ENCODE results near the gene PTPN21.

GRCh38 chr14:88417594-88417993, 137.2 kb downstream of the PTPN21 start:
- no peak for TF ChIP-seq NRF1 (IDR thresholded peaks at IDR 0.05; ENCODE audit: low read depth, low read length)
- TF ChIP-seq, protein P1, sequence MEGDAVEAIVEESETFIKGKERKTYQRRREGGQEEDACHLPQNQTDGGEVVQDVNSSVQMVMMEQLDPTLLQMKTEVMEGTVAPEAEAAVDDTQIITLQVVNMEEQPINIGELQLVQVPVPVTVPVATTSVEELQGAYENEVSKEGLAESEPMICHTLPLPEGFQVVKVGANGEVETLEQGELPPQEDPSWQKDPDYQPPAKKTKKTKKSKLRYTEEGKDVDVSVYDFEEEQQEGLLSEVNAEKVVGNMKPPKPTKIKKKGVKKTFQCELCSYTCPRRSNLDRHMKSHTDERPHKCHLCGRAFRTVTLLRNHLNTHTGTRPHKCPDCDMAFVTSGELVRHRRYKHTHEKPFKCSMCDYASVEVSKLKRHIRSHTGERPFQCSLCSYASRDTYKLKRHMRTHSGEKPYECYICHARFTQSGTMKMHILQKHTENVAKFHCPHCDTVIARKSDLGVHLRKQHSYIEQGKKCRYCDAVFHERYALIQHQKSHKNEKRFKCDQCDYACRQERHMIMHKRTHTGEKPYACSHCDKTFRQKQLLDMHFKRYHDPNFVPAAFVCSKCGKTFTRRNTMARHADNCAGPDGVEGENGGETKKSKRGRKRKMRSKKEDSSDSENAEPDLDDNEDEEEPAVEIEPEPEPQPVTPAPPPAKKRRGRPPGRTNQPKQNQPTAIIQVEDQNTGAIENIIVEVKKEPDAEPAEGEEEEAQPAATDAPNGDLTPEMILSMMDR (IDR thresholded peaks at IDR 0.05): no peak
- no peak for TF ChIP-seq SIN3A (IDR thresholded peaks at IDR 0.05; ENCODE audit: borderline replicate concordance, low read depth, low read length)
- no peak for TF ChIP-seq RCOR1 (IDR thresholded peaks at IDR 0.05; ENCODE audit: low read length)
- no peak for TF ChIP-seq GABPA (IDR thresholded peaks at IDR 0.05; ENCODE audit: low read depth)
- no peak for TF ChIP-seq FOXM1 (IDR thresholded peaks at IDR 0.05; ENCODE audit: low read depth)
- TF ChIP-seq TAF1 (IDR thresholded peaks at IDR 0.05; ENCODE audit: borderline replicate concordance, low read depth, low read length): no peak
- no peak for TF ChIP-seq GATA2 (CRISPR knock-in tag; IDR thresholded peaks at IDR 0.05)
- no peak for TF ChIP-seq EZH2phosphoT487 (IDR thresholded peaks at IDR 0.05; ENCODE audit: borderline replicate concordance, low read depth)
- TF ChIP-seq MAX (IDR thresholded peaks at IDR 0.05; ENCODE audit: low read depth): no peak
- no peak for TF ChIP-seq CHD2 (IDR thresholded peaks at IDR 0.05; ENCODE audit: low read length, partially characterized antibody)
- TF ChIP-seq RAD21 (IDR thresholded peaks at IDR 0.05; ENCODE audit: low read length): no peak
- TF ChIP-seq, protein P2, sequence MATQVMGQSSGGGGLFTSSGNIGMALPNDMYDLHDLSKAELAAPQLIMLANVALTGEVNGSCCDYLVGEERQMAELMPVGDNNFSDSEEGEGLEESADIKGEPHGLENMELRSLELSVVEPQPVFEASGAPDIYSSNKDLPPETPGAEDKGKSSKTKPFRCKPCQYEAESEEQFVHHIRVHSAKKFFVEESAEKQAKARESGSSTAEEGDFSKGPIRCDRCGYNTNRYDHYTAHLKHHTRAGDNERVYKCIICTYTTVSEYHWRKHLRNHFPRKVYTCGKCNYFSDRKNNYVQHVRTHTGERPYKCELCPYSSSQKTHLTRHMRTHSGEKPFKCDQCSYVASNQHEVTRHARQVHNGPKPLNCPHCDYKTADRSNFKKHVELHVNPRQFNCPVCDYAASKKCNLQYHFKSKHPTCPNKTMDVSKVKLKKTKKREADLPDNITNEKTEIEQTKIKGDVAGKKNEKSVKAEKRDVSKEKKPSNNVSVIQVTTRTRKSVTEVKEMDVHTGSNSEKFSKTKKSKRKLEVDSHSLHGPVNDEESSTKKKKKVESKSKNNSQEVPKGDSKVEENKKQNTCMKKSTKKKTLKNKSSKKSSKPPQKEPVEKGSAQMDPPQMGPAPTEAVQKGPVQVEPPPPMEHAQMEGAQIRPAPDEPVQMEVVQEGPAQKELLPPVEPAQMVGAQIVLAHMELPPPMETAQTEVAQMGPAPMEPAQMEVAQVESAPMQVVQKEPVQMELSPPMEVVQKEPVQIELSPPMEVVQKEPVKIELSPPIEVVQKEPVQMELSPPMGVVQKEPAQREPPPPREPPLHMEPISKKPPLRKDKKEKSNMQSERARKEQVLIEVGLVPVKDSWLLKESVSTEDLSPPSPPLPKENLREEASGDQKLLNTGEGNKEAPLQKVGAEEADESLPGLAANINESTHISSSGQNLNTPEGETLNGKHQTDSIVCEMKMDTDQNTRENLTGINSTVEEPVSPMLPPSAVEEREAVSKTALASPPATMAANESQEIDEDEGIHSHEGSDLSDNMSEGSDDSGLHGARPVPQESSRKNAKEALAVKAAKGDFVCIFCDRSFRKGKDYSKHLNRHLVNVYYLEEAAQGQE (IDR thresholded peaks at IDR 0.05; ENCODE audit: low read depth, low read length): no peak

Data from SK-N-SH (cell line).